Amniotic stem cell (primary cell): Measurements from ENCODE around the gene SKOR1.

Experiments used
- DNase-seq: peaks from one replicate; lab custom pipeline; 2025; lab: John Stamatoyannopoulos, UW

Gene SKOR1

DNA sequence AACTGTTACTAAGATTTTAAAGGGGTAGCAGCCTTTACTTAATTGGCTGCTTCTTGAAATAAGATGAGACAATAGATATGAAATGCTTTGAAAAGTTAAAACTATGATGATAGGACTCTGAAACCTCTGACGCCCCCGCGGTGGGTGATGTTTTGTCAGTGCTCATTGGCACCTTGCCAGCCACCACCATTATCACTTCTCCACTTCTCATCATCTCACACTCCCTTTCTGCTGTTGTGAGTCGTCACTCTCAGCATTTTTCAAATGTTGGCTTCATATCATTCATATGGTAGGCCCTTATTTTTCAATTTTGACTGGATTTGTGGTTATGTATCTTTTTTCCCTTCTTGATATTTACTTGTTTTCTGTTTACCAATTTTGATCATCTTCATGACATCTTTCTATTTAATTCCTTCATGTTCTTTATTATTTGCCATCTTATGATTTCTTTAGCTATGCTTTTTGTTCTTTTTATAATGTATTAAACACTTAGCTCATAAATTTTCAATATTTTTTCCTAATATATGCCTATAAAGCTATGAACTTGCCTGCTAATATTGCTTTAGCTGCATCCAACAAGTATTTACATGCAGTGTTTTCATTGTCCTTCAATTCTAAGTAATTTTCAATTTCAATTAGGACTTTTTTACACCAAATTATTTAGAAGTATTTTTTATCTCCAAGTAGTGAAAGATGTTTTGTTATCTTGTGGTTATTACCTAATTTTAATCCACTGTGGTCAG lies 30.3 kb upstream of the SKOR1 start:
- DNase-seq = no peak

DNA sequence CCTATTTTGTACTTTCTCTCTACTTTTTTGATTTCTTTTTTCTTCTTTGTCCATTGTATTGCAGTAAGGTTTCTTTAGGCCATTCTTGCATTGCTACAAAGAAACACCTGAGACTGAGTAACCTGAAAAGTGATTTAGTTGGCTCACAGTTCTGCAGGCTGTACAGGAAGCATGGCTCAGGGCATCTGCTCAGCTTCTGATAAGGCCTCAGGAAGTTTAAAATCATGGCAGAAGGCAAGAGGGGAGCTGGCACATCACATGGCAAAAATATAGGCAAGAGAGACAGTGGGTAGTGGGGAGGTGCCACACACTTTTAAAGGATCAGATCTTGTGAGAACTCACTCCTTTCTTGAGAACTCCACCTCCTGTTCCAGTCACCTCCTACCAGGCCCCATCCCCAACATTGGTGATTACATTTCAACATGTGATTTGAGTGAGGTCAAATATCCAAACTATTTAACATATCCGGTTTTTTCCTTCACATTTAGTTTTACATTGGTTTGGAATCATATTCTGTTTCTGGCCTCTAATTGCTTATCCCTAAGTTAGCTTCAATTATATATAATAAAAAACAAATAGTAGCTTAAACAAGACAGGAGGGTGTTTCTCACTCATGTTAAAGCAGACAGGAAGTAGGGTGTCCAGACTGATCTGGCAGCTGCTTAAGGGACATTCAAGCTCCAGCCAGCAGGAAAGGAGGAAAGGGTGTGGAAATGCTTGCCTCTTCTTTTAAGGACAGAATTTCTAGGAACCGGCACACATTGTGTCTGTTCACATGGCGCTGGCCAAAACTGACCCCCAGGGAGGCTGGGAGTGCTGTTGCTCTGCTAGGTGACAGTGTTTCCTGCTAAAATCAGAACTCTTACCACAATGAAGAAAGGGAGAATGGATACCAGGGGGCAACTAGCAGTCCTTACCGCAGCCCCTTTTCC lies 28.8 kb upstream of the SKOR1 start:
- no peak for DNase-seq

DNA sequence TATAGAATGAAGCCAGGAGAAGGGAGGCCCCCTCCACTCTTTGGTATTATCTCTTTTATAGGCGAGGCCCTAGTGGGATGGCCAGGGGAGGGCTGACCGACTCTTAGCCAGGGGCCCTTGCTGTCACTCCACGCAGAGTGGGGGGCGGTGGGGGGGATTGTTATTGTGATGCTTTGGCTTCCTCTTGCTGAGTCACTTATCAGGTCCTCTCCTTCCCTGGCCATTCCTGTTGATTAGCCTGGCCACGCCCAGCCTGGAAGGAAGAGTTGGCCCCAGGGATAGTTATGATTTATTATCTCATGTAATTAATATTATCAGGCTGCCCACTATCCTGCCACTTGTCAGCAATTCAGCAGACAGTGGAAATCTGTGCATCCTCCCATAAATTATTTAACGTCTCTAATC lies 25.5 kb upstream of the SKOR1 start:
- no peak for DNase-seq

DNA sequence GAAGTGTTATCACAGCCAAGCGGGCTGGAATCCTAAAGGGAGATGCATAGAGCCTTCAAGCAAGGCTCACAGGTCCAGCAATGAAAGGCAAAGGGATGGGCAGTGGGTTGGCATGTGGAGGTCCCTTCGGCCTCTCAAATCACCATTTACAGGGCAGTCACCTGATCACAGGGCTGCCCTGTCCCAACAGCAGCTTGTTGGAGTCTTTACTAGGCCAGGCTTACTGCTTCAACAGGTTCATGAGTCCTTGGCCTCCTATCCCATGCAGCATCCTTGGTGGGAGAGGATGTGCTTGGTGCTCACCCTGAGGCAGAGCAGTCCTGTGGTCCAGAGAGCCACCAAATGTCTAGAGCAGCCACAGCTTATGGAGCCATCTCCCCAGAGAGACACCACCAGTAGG lies 24.2 kb upstream of the SKOR1 start:
- no peak for DNase-seq

DNA sequence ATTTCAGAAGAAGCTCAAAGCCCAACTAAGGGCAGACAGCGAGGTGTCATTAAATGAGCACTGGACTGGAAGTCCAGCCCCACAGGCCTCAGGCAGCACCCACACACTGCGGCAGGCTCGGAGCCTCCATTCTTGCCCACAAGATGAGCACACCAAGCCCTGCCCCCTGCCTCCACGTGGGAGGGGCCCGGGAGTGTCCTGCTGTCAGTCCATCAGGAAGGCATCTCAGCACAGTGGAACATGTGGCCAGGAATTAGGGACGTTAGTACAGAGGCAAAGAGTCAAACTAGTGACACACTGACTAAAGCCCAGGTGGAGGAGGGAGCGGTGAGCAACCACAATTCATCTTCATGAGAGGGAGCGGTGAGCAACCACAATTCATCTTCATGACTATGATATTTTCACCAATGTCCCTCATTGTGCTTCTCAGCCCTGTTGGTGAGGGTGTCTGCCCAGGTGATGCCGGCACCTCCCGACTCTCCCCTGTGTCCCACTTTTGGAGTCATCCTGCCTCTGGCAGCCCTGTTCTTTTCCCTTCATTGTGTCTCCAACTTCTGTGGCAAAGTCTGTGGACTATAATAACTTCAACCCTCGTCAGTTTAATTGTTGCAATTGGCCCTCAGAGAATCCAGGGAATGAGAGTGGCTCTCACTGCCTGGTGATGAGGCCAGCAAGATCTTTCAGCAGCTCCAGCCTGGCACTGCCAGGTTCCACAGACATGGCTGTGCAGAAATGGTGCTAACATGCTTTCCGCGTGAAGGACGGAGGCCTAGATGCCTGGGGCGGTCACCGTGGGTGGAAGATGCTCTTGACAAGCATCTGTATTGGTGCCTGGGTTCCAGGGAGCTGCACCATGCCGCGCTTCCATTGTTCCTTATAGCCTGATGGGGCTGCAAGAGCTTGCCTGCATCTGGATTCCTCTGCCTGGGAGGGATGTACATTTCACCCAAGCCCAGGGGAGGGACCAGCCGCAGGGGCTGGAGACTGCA lies 23.1 kb upstream of the SKOR1 start:
- no peak for DNase-seq

DNA sequence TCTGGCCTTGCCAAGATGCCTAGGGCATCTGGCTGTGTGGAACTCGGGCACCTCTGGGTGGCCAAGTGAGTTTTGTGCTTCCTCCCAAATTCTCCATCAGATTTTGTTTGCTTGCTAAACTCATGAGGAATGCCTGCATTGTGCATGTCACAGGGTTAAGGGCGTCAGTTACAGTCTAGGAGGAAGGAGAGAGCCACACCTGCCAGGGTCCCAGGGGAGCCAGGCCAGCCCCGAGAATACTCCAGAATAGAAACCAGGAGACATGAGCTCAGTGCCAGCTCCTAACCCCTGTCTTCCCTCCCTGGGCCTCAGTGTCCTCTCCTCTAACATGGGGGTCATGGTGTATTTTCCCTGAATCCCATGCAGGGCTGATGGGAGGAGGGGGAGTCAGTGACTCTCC lies 22.0 kb upstream of the SKOR1 start:
- DNase-seq = no peak

DNA sequence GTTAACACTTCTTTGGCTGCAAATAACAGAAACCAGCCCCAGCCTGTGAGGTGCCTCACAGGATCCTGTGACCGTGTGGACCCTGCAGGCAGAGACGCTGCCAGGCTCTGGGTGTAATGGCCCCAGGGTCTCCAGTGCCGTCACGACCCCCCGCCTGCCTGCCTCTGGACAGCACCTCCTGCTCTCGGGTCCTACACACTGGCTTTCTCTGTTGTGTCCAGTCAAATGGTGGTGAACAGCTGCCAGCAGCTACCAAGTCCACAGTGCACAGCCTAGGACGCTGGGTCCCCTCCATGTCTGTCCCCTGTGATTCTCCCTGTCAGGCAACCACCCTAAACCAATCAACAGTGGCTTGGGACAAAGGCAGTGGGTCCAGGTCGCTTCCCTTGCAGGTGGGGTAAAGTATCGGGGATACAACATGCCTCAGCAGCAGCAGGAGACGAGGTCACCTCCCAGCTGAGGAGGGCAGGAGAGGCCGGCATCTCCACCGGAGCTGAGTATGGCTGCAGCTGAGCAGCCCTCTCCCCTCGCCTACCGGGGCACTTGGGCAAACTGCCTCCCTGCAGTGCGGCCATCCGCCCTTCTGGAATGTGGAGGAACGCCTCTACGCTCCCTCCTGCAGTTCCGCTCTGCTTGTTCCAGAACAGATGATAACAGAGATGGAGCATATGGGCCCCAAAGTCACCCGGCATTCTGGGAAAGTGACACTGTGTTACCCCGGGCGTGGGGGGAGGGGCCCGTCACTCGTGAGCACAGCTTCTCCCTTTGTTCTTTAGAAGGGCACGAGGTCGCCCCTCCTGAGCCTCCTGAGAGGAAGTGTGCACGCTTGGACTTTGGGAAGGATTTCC lies 21.1 kb upstream of the SKOR1 start:
- no peak for DNase-seq

DNA sequence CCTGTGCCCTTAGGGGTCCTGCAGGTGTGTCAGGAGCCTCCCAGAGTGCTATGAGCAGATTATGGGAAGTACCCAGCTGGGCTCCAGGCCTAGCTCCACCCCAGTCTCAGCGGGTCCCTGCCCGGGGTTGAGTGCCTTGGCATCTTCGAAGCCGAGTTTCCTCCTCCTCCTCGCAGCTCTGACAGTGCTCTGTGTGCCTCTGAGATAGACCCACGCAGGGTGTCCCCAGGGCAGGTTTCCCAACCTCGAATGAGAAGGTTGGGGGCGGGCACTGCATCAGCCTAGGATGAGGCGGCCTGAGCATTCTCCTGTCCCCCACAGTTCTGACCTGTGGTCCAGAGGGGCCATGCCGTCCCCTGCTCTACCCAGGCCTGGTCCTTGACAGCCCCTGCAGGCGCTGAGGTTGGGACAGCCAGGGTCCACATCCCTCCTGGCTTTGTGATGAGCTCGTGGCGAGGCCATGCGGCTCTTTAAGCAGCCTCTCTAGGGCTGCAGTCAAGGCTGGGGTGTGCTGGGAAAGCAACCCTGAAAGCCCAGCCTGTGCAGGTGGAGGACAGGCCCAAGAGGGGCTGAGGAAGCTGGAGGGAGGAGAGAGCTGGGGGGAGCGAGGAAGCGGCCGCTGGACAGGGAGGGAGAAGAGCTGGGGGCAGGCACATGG lies 20.2 kb upstream of the SKOR1 start:
- no peak for DNase-seq

DNA sequence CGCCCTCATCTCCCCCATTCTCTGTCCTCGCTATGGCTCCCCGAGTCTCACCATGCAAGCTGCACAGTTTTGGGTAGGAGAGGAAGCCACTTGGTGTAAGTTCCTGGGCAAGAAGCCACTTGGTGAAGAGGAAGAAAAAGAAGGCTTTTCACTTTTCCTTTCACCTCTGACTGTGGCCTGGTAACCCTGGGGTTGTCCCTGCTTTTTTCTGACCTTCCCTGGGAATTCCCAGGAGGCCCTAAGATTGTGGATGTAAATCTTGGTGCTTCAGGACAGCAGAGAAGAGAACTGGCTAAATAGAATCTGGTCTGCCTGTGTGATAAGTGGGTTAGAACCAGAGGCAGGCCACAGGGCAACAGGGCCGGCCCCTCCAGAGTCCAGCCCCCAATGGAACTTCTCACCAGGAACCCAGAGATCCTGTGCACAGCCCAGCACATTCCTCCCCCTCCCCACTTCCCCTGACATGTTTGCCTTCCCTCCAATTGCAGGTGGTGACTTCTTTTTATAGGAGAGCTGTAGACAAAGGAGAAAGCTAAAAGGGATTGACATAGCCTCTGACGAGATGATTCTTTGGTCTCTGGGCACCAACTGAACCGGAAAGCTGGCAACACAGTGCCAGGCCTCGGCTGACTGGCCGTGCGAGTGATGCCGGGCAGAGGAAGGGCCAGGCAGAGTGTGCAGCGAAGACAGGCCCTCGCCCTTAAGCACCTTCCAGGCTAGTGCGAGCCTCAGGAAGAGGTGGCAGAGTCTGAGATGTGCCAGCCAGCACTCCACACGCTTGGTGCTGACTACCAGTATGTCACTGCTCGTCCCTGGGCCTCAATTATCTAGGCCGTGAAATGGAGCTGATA lies 19.4 kb upstream of the SKOR1 start:
- DNase-seq = no peak

DNA sequence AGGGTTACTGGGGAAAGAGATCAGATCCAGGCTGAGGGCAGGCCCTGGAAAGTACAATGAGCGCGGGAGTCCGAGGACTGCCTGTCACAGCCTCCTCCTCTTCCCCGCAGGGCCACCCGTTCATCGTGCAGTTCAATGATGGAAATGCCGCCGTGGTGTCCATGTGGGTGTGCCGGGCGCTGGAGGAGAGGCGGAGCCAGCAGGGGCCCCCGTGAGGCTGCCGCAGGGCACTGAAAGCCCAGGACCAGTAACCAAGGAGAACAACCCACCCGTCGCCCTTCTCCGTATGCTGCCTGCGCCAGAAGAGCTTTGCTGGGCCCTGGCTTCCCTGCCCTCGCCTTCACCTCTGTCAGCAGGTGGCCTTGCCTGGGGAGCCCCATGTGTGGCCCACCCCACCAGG lies 18.8 kb upstream of the SKOR1 start:
- DNase-seq = no peak

DNA sequence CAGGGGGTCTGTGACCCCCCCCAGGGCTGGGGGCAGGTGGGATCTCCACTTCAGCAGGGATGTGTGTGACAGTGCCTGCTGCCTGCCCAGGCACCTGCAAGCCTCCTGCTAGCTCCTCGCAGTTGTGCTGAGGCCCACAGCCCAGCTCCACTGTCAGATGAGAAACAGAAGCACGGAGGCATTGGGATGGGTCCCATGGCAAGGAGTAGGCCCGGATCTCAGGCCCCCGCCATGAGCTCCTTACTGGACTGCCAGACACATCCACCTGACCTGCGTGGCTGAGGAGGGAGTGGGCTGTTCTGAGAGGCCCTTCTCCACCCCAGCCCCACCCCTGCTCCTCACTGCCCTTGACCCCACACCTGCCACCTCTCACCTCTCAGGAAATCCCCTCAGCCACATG lies 18.2 kb upstream of the SKOR1 start:
- no peak for DNase-seq

DNA sequence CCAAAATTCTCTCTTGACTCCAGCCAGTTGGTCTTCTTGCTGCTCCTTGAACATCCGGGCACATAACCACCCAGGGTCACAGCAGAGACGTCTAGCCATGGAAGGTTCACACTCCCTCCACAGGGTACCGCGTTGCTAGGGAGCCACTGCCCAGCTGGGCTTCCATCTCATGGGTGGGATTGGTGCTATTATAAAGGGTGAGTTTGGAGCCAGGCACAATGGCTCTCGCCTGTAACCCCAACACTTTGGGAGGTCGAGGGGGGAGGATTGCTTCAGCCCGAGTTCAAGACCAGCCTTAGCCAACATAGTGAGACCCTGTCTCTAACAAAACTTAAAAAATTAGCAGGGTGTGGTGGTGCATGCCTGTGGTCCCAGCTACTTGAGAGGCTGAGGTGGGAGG lies 17.5 kb upstream of the SKOR1 start:
- DNase-seq = no peak

DNA sequence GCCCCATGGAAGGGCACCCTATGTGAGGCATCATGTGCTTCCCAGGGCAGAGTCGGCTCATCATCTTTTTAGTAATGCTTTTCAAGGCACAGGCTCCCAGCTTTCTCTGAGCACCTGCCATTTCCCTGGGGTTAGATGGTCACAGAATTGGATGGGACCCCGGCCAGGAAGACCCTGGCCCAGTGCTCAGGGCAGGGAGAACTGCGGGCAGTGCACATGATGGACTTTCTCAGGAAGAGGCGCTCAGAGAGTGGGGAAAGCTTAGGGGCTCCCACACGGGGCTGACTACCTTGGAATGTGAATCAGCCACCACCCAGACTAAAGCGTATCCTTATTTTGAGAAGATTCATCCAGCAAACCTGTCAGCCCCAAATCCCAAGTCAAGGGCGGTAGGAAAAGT lies 16.5 kb upstream of the SKOR1 start:
- no peak for DNase-seq

DNA sequence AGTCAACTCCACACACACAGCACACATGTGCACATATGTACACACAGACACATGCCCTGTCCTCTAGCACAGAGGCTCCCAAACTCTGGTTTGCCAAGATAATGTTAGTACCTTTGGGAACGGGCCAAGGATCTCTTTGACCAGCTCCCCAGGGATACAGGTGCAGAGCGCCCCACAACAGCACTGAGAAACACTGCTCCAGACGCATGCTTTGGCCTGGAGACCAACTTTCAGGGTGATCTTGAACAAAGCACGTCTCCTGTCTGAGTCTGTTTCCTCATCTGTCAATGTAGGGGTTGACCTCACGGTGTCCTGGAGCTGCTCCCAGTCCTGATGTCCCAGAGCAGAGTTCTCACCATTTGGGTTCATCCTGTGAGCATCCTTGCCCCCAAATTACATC lies 15.9 kb upstream of the SKOR1 start:
- no peak for DNase-seq

DNA sequence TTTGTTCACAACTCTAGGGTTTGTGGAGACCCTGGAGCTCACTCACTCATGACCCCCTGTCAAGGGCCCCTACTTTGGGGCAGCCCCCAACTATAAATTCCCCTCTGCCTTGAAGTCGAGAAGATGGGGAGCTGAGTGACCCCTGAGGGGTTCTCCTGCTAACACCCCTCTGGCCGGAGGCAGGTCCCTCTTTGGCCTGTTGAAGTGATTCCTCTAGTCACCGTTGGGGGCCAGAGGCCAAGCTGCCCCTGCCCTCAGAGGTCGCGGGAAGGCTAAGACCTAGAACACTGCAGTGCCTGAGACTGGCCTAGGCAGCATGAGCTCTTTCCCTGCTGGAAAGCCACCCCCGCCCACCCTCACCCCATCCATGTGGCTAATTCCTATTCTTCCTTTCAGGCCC lies 15.4 kb upstream of the SKOR1 start:
- DNase-seq = no peak

DNA sequence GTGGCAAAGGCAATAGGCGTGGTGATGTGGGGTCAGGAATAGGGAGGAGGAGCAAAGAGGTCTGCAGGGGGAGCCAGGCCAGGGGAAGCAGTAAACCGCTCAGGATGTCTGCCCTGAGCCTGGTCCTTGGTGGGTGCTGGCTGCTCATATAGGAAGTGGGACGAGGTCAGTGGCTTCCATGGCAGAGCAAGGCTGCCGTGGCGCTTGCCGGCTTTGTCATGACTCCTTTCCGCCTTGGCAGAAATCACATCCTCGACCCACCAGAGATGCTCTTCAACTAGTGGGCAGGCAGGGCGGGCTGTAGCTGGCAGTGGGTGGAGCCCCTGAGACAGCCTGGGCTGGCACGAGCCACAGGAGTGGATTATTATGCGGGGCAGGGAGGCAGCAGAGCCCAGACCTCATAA lies 13.1 kb upstream of the SKOR1 start:
- DNase-seq = no peak

DNA sequence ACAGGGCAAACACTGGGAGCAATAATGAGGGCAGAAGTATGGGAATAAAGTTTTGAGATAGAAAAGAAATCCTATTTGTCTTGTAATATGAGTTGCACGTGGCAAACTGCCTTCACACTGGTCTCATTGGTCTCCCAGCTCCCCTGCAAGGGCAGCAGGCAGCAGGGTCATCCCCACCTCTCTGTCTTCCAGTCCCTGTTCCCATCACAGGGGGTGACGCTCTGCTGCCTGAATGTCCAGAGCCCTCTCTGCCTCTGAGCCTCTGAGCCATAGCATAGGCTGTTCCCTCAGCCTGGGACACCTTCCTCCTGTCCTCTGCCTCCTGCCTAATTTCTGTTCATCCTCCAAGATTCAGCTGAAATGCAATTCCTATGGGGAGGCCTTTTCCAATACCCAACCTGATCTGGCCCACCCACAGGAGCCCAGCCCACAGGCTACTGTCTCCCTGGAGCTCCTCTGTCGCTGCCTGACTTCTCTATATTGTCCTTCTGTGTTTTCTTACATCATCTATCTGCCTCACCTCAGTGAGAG lies 12.1 kb upstream of the SKOR1 start:
- DNase-seq = no peak

DNA sequence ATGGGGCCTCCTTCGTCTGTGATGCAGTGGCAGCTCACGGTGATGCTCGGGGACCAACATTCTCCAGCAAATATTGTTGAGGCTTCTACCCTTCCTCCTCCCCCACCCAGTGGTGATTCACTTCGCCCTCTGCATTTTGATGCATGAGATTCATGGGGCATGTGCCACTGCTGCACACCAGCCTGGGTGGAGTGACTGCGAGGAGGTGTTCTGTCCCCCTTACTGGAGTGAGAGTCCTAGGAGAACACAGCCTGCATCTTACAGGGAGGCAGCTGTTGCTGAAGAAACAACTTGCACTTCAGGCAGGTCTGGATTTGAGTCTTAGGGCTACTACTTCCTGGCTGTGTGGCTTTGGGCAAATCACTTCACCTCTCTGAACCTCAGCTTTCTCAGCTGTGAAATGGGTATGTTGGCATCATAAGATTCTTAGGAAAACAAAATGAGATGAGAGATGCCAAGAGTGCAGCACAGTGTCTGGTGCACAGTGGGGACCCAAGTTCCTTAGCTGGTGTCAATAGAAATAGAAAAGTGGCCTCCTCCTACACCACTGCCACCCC lies 10.2 kb upstream of the SKOR1 start:
- DNase-seq = no peak

DNA sequence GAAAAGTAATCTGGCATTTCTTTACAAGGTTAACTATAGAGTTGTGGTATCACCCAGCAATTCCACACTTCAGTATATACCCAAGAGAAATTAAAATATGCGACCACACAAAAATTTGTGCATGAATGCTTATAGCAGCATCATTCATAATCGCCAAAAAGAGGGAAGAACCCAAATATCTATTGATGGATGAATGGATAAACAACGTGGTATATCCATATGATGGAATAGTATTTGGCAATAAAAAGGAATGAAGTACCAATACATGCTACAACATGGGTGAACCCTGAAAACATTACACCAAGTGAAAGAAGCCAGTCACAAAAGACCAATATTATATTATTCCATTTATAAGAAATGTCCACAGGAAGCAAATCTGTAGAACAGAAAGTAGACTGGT lies 8.6 kb upstream of the SKOR1 start:
- DNase-seq = no peak
